B cell (primary cell): ENCODE data around the gene ANK2.

Experiments
- CTCF ChIP-seq: fragments of 200-600 bp; IDR thresholded peaks from one replicate; pipeline ENCODE4 v1.8.0; 2022; ENCODE audit warnings: antibody characterized with exemption, mild to moderate bottlenecking
- EZH2 ChIP-seq: IDR thresholded peaks from 2 replicates; pipeline ENCODE4 v1.6.1; 2012; ENCODE audit warnings: borderline replicate concordance, low read depth, mild to moderate bottlenecking, moderate library complexity, low read length; ENCODE audit not compliant: insufficient read depth, poor library complexity, severe bottlenecking

- TF ChIP-seq CTCF, result no peak
- no peak for TF ChIP-seq EZH2
These were observed 82.2 kb downstream of the ANK2 start for GRCh38 chr4:113131621-113132020.
